ENCODE data around the gene TSGA10. TPM values are rescaled to one million over a fixed set of nuclear protein-coding genes. Genes with fewer than 3 reads are reported as not detected.

Gene TSGA10
- total RNA-seq, 1 experiment from 2014 or later = 11.6 TPM

DNA sequence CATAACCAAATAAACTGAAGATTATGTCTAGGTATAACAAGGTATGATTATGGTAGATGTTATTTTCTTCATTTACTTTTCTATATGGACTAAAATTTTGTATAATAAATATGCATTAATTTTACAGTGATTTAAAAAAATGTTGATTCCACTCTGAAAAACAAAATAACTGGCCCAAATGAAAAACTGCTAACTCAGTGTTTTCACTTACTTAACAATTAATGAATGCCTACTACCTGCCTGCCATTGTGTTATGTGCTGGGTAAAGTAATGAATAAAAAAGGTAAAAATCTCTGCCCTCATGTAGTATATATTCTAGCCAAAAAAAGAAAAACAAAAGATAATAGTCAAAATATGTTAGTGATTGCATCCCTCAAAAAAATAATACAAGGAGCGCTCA, 42.8 kb downstream of the TSGA10 start:
- ChIA-PET POLR2A (interaction anchor here (0.9 kb wide), 1 partner anchor 22 kb away, joined by 3 read pairs; no protein-coding TSS in a partner anchor), CTCF (no interaction called here)
- Mint-ChIP-seq H3K9me3 (ENCODE audit: unreplicated experiment) (no peaks in the 10 kb centered on the region), H3K27me3 (ENCODE audit: insufficient read depth, unreplicated experiment) (no peaks in the 10 kb centered on the region), H3K4me3 (ENCODE audit: unreplicated experiment) (no peak overlapping the region), H3K27ac (ENCODE audit: low read depth, unreplicated experiment) (no peak overlapping the region), H3K36me3 (ENCODE audit: insufficient read depth, unreplicated experiment) (no peaks in the 10 kb centered on the region), H3K4me1 (ENCODE audit: insufficient read depth, unreplicated experiment) (no peaks in the 10 kb centered on the region)
- no TSS peak for BruUV-seq (replicated peaks)
- intact Hi-C loops (cut with micrococcal nuclease) = no loop called here
- DNase-seq (ENCODE audit: unreplicated experiment) = no peak
- TF ChIP-seq CTCF (IDR thresholded peaks at IDR 0.05; ENCODE audit: unreplicated experiment) = no peak

GRCh38 chr2:99111236-99111635, 43.5 kb downstream of the TSGA10 start:
- Mint-ChIP-seq H3K4me1 (ENCODE audit: insufficient read depth, unreplicated experiment) (no peaks in the 10 kb centered on the region), H3K27me3 (ENCODE audit: insufficient read depth, unreplicated experiment) (no peaks in the 10 kb centered on the region), H3K27ac (ENCODE audit: low read depth, unreplicated experiment) (no peak overlapping the region), H3K9me3 (ENCODE audit: unreplicated experiment) (no peaks in the 10 kb centered on the region), H3K4me3 (ENCODE audit: unreplicated experiment) (no peak overlapping the region), H3K36me3 (ENCODE audit: insufficient read depth, unreplicated experiment) (no peaks in the 10 kb centered on the region)
- no TSS peak for BruUV-seq (replicated peaks)
- intact Hi-C loops (cut with micrococcal nuclease) = no loop called here
- CTCF ChIA-PET = no interaction called here
- TF ChIP-seq CTCF (IDR thresholded peaks at IDR 0.05; ENCODE audit: unreplicated experiment) = no peak
- no peak for DNase-seq (ENCODE audit: unreplicated experiment)
- POLR2A ChIA-PET = no interaction called here

GRCh38 chr2:99106913-99107312, 47.8 kb downstream of the TSGA10 start:
- H3K36me3 Mint-ChIP-seq (ENCODE audit: insufficient read depth, unreplicated experiment) = no peaks in the 10 kb centered on the region
- no peak overlapping the region for H3K27ac Mint-ChIP-seq (ENCODE audit: low read depth, unreplicated experiment)
- CTCF ChIA-PET = no interaction called here
- intact Hi-C loops (cut with micrococcal nuclease) = no loop called here
- no peaks in the 10 kb centered on the region for H3K9me3 Mint-ChIP-seq (ENCODE audit: unreplicated experiment)
- no peak for TF ChIP-seq CTCF (IDR thresholded peaks at IDR 0.05; ENCODE audit: unreplicated experiment)
- H3K27me3 Mint-ChIP-seq (ENCODE audit: insufficient read depth, unreplicated experiment) = no peaks in the 10 kb centered on the region
- H3K4me3 Mint-ChIP-seq (ENCODE audit: unreplicated experiment) = no peak overlapping the region
- DNase-seq (ENCODE audit: unreplicated experiment) = peak; percentile 4
- peaks cover under 1% of the 10 kb centered on the region for H3K4me1 Mint-ChIP-seq (ENCODE audit: insufficient read depth, unreplicated experiment)
- BruUV-seq (replicated peaks) = no TSS peak
- POLR2A ChIA-PET = interaction anchor here (0.6 kb wide), 1 partner anchor 241 kb away, joined by 4 read pairs; no protein-coding TSS in a partner anchor

DNA sequence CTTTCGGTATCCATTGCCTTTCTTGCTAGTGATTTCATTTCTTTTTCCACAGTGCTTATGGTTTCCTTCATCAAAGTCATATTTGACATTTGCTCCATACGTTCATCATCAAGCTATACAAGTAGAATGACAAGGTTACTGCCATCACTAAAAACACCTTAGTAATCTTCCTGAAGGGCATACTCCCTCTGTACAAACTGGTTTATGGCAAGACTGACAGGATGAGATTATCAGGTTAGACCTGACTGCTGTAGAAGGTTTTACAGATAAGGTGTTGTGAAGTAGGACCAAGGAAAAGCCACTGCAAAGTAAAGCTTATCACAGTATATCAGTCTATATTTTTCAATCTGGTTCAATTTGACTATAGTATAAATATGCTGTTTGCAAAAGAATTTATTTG, 50.7 kb downstream of the TSGA10 start:
- DNase-seq (ENCODE audit: unreplicated experiment) = no peak
- BruUV-seq (replicated peaks) = no TSS peak
- no peak overlapping the region for H3K4me3 Mint-ChIP-seq (ENCODE audit: unreplicated experiment)
- H3K27ac Mint-ChIP-seq (ENCODE audit: low read depth, unreplicated experiment) = no peak overlapping the region
- no peaks in the 10 kb centered on the region for H3K9me3 Mint-ChIP-seq (ENCODE audit: unreplicated experiment)
- H3K27me3 Mint-ChIP-seq (ENCODE audit: insufficient read depth, unreplicated experiment) = no peaks in the 10 kb centered on the region
- intact Hi-C loops (cut with micrococcal nuclease) = no loop called here
- no peak for TF ChIP-seq CTCF (IDR thresholded peaks at IDR 0.05; ENCODE audit: unreplicated experiment)
- ChIA-PET POLR2A (interaction anchor here (0.6 to 0.7 kb wide), 2 partner anchors 13 to 636 kb away, joined by 3 to 4 read pairs; no protein-coding TSS in a partner anchor), CTCF (no interaction called here)
- peaks cover 8% of the 10 kb centered on the region for H3K4me1 Mint-ChIP-seq (ENCODE audit: insufficient read depth, unreplicated experiment)
- H3K36me3 Mint-ChIP-seq (ENCODE audit: insufficient read depth, unreplicated experiment) = no peaks in the 10 kb centered on the region
